ENCODE measurements around the gene TGFBR3.

TGFBR3 gene

DNA sequence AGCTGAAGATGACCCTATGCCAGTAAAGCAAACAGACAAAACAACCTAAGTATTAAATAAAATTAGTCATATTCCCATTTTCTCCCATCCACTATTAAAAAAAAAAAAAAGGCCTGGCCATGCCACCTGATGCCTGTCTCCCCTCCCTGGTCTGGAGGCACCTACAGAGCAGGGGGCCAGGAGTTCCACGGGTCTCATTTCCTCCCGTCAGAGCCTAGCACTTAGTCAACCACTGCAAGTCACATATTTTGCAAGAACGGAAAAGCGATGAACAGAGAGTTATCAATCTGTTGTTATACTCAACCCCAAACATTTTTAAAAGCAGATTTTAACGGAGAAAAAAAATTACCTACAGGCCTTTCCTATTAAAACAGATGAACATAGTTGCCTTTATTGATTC is 59.3 kb downstream of the TGFBR3 start:
- no peak for DNase-seq (ENCODE audit: low read depth in 2 of 2)

DNA sequence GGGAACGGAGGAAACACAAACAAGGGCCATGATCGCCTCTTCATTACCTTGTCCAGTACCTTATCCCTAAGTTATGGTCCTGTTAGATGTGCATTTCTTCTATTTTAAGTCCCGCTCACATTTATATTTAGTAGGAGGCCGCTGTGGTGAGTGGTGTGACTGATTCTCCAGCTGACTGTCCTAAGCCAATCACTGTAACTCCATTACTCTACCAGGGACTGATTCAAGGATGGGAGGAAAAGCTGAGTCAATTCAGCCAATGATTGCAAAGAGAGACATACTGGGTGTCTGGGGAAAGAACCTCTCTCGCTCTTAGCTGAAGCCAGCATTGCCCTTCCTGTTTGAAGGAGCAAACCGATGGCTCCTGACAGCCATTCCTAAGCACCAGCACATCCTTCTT is 59.7 kb downstream of the TGFBR3 start:
- no peak for DNase-seq (ENCODE audit: low read depth in 2 of 2)

DNA sequence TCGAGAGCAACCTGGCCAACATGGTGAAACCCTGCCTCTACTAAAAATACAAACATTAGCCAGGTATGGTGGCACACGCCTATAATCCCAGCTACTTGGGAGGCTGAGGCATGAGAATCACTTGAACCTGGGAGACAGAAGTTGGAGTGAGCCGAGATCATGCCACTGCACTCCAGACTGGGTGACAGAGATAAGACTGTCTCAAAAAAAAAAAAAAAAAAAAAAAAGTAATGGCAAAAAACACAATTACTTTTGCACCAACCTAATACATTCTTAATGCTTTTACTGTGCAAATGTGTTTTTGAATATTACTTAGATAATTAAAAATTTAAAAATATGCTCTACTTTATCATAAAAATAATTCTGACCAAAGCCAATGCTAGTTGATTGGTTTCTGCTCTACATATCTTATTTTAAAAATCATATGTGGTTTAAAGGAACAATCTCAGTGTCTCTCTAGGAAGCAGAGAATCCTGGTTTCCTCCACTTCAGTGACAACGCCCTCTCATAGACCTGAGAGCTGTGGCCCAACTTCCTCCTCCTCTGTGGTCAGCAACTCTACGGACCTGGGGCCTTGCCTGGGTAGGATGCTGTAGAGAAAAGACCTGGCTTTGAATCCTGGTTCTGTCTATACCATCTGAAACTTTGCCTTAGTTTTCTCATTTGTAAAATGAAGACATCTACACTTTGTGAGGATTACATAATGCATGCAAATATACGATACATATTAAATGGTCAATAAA is 64.7 kb downstream of the TGFBR3 start:
- DNase-seq (ENCODE audit: low read depth in 2 of 2) = no peak

DNA sequence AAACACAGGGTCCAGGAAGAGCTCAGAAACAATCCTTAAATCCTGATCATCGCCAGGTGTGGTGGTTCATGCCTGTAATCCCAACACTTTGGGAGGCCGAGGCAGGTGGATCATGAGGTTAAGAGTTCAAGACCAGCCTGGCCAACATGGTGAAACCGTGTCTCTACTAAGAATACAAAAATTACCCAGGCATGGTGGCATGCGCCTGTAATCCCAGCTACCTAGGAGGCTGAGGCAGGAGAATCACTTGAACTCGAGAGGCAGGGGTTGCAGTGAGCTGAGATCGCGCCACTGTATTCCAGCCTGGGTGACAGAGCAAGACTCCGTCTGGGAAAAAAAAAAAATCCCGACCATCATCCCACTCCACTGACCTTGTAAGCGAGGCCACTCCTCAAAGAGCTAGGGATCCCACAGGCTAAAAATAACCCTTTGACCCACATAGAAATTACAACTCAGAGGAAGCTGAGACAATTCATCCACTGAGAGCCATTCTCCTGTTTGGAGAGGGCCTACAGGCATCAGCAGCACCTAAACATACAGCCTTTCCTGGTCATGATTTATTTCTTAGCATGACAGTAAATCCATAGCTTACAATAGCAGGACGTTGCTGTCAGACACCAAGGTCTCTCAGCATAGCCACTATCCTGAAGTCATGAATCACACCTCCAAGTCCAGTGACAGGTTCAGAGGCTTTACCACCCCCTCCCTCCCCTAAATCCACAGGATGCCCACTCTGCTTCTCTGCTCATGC is 66.7 kb downstream of the TGFBR3 start:
- DNase-seq (ENCODE audit: low read depth in 2 of 2) = no peak

DNA sequence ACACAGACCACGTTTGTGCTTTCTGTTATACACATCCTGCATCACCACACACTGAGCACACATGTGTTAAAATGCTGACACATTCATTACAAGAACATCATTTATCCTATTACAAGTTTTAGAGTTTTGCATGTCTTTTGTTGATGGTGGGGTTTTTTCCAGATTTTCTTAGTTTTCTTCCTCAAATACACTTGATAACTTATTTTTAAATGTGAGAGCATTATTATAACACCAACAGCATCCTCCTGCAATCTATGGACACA is 67.3 kb downstream of the TGFBR3 start:
- no peak for DNase-seq (ENCODE audit: low read depth in 2 of 2)

DNA sequence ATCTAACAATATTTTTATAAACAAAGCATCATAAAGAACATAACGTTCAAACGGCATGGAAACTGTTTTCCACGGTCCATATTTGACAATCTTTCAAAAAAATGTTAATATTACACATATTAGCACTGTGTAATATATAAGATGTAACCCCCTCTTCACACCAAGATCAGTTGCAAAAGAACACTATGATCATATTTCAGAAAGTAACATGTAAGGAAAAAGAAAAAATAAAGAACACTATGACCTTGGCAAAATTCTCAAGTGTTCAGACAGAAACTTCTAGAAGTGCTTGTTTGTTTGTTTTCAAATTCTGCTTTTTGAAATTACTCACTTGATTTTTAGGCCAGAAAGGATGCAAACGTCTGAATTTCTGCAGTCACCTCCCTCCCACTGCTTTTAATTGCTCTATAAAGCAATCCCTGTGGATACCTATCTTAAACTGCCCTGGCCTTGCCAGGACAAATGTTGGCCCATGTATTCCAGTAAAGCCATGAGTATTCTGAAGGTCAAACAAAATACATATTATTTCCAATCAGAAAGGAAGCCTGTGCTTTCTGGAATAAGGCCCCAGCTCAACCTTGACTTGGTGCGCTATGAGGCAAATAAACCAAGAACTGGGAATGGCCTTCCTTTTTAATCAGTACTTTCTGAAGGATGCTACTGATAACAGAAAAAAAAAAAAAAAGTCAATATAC is 68.6 kb downstream of the TGFBR3 start:
- no peak for DNase-seq (ENCODE audit: low read depth in 2 of 2)

DNA sequence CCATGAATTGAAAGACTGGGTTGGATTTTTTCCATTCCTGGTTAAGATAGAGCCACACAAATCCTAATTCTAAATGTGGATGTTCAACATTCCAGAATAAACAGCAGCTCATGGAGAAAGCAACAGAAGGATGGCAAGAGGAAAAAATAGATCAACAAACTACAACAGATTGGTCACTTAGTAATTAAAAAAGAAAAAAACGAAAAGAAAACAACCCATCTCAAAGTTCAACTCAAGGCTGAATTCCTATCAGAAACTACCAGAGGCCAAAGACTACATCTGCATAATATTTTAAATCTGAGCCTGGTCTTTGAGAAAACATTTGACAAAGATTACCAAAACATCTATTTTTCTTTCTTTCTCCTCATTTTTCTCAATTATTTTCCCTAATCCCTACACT is 69.9 kb downstream of the TGFBR3 start:
- DNase-seq (ENCODE audit: low read depth in 2 of 2) = no peak

DNA sequence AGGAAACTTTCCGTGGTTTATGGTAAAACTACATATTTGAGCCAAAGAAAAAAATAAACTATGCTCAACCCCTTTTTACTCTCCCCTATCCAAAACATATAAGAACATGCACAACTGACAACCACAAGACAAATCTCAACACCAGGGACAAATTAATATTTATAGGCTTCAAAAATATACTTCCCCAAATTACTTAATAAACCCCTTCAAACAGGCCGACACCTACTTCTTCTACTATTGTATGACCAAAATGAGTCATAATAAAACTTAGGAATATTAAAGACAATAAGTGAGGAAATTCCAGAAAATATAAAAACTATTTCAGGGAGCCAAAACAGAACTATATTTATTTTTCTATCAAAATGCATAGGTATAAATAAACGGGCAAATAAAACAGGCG is 71.5 kb downstream of the TGFBR3 start:
- DNase-seq (ENCODE audit: low read depth in 2 of 2) = no peak

DNA sequence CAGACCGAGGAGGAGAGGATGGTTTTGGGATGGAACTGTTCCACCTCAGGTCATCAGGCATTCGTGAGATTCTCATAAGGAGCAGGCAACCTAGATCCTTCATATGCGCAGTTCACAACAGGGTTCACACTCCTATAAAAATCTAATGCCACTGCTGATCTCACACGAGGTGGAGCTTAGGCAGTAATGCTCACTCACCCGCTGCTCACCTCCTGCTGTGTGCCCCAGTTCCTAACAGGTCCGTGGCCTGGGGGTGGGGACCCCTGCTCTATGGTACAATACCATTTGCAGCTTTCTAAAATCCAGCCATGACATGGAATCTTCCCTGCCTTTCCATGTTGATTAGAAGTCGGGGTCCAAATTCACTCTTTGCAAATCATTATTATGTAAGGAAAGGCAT is 72.1 kb downstream of the TGFBR3 start:
- DNase-seq (ENCODE audit: low read depth in 2 of 2) = no peak

DNA sequence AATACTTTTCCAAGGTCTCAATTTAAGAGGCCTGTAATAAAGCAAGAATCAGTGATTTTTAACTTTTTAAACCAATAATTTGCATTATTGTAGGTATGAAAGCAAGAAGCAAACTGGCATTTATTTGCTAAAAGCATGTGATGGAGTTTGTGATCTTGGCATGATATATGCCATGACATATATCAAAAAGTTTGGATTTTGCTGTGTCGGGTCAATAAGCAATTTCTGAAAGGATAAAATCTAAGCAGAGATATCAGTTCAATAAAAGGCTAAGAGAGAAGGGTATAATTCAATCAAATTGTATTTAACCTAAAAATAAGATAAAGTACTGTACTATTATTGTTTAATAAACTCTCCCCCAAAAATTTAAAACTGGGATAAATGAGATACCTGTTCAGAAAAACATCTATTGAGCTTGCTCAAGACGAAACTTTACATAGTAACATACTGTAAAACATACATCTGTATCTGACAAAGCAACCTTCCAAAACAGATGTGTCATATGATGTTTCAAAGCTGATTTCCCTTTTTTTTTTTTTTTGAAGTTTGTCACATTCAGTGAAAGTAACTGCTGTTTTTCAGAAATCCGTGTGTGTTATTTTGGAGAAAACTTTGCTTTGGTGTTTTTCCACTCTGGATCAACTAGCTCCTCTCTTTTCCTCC is 74.5 kb downstream of the TGFBR3 start:
- DNase-seq (ENCODE audit: low read depth in 2 of 2) = no peak

DNA sequence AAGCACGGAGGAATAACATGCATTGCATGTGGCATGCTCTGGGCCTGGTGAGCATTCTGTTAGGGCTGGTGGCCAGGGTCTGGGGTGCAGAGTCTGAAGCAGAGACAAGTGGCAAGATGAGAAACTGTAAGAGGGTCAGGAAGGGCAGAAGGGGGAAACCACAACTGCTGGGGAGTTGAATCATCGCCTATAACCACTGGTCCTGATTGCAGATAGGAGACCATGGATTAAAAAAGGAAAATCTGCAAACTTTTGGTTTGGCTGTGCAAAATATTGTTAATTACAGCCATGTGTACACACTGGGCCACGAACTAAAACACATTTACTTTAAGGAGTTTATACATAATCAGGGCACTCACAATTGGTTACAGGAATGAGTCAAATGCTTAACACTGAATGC is 76.6 kb downstream of the TGFBR3 start:
- no peak for DNase-seq (ENCODE audit: low read depth in 2 of 2)

DNA sequence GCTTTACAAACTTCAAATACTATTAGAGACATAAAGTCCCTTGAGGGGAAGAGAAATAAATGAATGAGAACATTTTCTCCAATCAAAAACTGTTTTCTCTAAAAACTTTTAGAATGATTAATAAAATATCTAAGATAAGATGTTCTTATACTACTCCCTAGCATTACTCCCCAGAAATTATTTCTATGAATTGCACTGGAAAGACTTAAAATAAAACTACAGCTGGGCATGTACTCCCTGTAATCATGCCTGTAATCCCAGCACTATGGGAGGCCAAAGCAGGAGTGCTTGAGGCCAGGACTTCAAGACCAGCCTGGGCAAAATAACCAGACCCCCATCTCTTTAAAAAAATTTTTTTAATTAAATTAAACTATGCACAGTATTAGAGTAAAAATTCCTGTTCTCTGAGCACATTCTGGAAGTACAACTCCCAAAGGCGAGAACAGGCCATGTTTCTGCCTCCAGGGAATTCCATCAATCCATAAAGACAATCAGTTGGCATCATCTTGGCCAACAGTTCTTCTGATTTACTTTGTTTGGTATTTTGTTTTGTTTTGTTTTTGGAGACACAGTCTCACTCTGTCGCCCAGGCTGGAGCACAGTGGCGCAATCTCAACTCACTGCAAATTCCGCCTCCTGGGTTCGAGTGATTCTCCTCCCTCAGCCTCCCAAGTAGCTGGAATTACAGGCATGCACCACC is 77.9 kb downstream of the TGFBR3 start:
- no peak for DNase-seq (ENCODE audit: low read depth in 2 of 2)

DNA sequence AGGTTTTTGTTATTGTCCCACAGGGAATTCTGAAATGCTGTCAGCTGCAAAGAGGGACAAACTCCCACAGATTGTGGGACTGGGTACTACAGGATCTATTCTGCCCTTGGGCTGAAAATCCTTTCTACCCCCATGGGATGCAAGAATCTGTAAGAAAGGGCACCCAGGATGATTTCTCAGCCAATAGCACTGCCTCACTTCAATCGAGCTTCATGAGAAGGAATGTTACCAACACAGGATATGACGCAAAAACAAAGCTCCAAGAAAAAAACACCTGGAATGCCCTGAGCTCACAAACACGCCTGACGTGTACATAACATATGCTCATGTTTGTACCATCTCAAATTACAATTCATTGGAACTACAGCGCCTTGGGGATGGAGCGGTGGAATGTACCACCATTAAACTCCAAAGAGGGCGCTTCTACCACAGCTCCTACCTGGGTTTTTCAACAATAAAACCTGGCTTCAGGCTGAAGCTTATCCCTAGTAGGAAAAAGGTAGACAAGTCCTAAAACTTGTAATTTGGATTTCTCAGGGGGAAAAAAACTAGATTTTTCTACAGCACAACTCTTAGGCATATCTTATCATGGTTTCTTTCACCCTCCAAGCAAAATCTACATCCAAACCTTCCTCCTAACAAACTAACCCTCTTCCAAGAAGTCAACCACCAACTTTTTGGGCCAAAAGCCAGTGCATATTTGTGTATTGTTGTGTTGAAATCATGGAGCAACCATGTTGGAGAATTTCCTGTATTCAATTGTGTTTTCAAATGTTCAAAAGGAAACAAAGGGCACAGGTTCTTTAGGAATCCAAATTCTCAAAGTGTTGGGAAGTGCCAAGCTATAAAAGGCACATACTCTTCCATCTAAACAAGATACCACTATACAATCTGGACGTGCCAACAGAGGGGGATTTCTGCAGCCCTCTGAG is 78.9 kb downstream of the TGFBR3 start:
- no peak for DNase-seq (ENCODE audit: low read depth in 2 of 2)

DNA sequence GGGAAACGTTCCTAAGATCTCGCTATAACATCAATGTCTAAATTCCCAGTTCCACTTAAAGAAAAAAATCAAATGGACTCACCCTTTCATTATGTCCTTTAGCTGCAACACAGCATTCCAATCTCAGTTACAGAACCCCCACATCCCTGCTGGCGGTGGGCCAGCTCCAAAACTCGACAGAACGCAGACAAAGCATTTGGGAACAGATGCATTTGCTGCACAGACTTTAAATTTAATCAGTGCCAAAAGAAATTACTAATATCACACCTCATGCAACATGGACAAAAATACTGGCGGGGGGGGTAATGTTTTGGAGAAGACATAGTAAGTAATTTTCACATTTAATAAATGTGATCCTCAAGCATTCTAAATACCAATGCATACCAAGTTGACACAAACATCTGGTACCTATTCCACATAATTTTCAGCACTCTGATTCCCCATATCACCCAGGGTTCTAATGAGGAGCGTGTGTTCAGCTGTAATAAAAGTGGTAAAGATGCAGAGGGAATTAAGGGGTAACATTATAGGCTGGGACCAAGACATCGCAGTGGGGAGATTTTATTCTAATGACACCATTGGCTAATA is 79.7 kb downstream of the TGFBR3 start:
- no peak for DNase-seq (ENCODE audit: low read depth in 2 of 2)

DNA sequence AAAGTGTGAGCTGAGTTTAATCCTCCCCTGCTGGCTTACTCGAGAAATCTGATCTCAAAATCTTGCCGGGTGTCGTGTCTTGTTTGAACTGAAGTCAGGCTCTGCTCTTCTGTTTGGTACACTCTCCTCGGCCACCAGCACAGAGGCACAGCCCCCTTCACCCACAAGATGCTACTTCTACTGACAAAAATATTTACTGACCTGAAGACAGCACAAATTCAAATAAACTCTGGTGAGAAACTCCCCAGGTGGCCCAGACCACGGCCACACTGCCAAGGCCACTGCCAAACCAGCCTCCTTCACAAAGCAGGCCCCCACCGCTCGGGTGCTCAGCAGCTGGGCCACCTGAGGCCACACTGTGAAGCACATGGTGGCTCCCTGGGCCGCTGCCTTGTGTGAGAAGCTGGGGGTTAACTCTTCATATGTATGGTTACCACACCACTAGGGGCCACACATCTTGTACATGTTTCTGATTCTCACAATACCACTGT is 80.6 kb downstream of the TGFBR3 start:
- no peak for DNase-seq (ENCODE audit: low read depth in 2 of 2)

DNA sequence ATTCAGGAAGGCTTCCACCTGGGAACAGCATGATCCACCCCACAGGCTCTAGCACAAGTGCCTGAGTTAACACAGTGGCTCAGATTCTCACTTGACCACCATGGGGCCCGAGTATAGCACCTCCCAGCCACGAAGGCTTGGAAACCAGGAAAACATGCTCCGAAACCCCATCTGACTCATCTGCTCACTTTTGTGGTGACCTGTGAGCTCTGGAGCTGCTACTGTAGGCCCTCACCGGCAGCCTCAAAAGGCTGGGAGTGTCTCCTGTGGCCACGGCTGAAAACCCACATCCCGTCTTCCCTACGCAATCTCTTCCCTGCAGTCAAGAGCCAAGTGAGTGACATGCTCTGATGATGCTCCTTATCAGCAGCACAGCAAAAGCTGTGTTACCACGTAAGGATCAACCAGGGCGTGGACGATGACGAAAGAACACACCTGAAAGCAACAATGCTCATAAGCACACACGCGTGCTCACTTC is 81.4 kb downstream of the TGFBR3 start:
- DNase-seq (ENCODE audit: low read depth in 2 of 2) = peak; percentile 69 to 81

DNA sequence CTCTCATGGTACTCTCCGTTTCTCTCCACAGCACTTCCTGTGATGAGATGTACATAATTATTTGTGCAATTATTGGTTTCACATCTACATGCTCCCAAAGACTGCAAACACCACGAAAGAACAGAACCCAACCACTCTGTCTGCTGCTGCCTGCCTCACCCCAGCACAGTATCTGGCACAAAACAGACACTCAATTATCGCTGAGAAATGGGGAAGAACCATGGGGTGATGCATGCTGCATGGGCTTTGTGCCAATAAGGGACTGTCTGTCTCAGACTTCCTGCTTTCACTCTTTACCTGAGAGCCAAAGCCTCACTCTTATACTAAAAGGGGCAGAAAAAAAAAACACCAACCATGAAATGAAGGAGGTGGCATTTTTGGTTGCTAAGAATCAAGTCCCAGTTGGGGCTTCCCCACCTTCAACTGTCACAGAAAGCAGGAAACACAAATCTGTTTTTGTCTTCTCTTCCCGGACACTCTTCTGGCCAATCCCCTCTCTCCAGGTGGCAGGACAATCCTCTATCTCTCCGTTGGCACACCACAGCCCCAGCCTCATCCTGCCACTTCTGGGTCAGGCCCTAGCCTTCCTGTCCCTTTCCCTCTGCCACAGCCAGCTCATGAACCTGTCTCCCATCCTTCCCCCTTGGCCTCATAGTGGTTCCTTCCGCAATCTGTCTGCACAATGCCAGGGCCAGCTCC is 82.0 kb downstream of the TGFBR3 start:
- DNase-seq (ENCODE audit: low read depth in 2 of 2) = peak; percentile 63 to 66

DNA sequence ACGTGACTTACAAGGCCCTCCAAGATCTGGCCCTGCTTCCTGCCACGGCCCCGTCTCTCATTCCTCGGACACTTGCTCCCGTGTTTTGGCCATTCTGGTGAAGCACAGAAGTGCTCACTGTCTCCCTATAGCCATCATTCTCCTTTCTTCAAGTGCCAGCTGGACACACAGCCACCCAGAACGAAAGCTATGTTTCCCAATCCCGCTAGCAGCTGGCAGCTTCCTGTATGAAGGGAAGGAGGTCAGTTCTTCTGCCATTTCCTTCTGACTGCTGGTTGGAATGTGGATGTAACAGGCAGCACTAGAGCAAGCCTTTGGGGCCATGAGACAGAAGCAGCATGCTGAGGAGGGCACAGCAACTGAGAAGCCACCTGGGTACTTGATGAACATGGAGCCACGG is 82.8 kb downstream of the TGFBR3 start:
- DNase-seq (ENCODE audit: low read depth in 2 of 2) = no peak

DNA sequence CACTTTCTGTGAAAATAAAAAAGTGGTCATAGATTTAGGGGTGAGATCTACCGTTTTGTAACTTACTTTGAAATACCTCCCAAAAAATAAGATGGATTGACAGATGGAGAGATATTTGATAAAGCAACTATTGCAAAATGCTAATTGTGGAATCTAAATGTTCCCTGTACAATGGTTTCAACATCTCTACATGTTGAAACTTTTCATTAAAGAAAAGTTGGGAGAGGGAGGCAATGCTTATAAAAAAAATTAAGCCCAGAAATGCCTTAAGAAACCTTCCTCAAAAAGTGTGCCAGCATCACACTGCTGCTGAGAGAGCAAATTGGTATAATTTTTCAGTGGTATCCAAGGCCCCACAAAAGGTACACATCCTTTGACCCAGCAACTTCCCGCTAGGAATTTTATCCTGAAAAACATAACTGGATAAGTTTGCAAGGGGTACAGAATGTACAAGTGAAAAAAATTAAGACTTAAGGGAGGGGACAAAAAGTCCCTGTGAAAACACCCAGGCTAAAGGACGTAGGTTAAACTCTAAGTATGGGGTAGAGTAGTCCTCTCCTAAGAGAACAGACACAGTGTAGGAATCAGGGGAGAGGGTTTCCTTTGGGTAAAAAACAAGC is 84.3 kb downstream of the TGFBR3 start:
- DNase-seq (ENCODE audit: low read depth in 2 of 2) = no peak

Measured in stimulated activated CD4-positive, alpha-beta T cell treated with anti-CD3 and anti-CD28 coated beads, Interleukin-15, amount 100 ng/mL, for 48 hours (primary cell).